NK-92 (cell line): ENCODE results near the gene TNFRSF18.
"Not testable (repeated sequence)": the region's sequence is repeated elsewhere in the genome, so short reads cannot be mapped to it uniquely, and the experiment has no call there.

Source experiments
- DNase-seq: peaks from one replicate; lab custom pipeline; 2025; ENCODE audit not compliant: unreplicated experiment; lab: John Stamatoyannopoulos, UW

Gene TNFRSF18

GRCh38 chr1:1179983-1180861 is 26.2 kb downstream of the TNFRSF18 start:
- no peak for DNase-seq

DNA sequence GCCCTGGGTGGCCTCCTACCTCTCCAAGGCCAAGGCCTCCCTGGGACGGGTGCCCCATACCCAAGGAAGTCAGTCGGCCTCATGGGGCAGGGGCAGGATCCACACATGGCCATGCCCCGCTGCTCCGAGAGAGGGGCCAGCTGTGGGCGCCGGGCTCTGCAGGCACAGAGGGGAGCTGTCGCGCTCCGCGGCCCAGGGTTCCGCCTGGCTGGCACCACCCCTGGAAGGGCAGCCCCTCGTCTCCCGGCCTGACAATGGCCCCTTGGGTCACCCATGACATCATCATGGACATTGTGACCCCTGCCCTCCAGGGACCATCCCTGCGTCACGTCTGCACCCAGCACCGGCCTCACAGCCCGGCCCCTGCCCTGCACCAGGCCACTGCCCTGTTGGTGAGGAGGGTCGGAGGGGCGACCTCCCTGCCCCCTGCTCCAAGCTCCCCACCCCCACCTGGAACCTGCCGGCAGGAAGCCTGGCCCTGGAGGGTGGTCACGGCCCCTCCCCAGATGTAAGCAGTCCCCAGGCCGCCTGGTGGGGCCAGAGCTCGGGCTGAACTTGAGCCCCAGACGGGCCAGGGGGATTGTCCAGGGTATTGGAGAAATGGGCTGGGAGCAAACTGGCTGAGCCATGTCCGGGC is 26.9 kb downstream of the TNFRSF18 start:
- no peak for DNase-seq

DNA sequence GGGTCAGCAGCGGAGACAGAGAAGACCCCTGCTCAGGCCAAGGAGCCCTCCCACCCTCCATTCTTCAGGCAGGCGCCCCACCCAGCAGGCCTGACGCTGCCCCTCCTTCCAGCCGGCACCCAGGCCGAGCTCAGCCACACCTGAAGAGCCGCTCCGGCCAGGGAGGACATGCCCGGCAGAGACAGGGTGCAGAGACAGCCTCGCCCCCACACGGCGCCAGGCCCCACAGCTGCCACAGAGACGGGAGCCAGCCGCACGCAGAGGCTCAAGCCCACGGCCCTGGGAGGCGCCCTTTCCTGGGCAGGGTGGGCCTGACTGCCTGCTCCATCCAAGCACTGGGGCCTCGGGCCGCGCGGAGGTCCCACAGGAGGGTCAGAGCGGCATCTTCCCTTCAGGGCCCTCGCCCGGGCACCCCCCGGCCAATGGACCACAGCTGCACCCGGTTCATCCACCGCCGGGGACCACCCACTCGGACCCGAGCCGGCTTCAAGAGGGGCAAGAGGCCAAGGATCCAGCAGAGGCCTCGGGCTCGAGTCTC is 27.5 kb downstream of the TNFRSF18 start:
- no peak for DNase-seq

DNA sequence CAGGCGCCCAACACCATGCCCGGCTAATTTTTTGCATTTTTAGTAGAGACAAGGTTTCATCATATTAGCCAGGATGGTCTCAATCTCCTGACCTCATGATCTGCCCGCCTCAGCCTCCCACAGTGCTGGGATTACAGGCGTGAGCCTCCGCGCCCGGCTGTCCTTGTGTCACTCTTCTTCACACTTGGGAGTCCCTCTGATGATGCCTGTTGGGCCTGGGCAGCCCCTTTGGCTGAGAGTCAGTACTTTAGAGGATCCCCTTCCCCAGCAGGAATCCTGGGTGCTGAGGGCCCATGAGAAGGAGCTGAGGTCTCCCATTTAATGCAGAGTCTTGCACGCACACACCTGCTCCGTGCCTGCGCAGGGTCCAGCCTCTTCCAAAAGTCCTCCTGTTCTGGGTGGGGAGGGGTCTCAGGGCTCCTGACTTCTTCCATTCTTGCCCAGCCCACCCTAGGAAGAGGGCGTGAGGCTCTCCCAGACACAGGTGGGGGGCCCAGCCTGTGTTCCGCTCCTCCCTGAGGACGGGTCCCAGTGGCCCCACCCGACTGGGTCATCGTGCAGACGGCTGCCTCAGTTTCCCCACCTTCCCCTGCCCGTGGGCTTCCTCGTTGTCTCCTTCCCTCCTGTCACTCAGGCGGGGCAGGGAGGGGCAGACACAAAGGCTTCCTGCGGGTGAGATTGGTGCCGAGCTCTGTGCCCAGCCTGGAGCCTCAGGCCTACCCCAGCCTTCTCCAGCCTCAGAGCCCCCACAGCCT is 28.8 kb downstream of the TNFRSF18 start:
- no peak for DNase-seq

DNA sequence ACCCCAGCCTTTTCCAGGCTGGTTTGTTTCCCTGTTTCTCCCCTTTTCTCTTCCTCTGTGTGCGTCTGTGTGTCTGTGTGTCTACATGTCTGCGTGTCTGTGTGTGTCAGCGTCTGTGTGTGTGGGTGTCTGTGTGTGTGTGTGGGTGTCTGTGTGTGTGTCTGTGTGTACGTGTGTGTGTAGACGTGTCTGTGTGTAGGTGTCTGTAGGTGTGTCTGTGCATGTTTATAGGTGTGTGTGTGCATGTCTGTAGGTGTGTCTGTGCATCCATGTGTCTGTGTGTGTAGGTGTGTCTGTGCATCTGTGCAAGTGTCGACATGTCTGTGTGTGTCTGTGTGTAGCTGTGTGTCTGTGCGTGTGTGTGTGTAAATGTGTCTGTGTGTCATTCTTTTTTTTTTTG is 29.5 kb downstream of the TNFRSF18 start:
- no peak for DNase-seq

GRCh38 chr1:1176063-1176761 is 30.2 kb downstream of the TNFRSF18 start:
- not testable (repeated sequence) for DNase-seq

DNA sequence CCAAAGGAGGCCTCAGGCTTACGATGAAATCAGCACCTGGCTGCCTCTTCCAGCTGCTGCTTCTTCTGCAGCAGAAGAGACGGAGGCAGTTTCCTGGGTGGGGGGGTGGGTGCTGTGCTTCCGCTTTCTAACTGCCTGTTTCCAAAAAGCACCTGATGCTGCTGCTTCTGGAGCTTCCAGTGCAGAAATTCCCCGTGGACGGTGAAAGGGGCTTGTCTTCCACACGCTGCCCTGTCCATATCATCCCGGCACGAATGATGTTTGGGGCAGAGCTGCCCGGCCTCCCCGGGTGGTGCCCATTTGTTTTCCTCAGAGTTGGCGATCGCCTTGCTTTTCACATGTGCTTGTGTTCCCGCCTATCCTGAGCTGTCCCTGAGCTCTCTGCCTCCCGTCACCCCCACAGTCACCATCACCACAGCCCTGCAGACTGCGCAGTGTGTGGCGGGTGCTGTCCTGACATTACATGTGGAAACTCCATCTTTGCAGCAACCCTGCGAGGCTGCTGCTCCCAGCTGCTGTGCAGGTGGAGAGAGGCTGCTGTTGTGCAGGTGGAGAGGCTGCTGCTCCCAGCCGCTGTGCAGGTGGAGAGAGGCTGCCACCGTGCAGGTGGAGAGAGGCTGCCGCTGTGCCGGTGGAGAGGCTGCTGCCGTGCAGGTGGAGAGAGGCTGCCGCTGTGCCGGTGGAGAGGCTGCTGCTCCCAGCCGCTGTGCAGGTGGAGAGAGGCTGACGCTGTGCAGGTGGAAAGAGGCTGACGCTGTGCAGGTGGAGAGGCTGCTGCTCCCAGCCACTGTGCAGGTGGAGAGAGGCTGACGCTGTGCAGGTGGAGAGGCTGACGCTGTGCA is 30.9 kb downstream of the TNFRSF18 start:
- DNase-seq, result no peak

DNA sequence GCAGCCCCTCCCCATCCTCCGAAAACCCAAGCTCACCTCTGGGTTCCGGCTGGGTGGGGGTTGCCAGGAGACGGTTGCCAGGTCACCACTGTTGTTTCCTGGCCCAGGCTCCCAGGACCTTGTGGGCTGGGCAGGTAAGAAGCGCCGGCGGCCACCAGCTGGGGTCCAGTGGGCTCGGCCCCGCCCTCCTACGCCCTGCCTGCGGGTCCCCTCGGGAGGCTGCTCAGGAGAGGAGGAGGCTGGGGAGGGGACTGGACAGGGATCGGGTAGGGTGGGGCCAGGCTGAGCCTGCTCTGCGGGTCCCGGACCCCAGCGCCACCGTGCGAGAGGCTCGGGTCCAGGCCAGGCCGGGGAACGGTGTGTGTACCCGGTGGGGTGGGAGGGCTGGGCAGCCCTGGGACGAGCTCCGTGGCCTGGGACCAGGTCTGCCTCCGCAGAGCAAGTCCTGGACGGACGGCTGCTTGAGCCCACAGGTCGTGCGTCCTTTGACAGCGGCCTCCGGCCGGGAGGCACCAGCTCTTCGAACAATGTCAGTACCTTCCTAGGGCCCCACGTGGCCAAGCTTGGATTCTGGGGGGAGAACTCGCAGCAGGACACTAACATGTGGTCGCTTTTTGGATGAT is 32.5 kb downstream of the TNFRSF18 start, which contains the start of gene TTLL10:
TSS of gene TTLL10 (plus strand) at position 88 of the 623 bp plus-strand sequence. CDS start 5,336 bp downstream, outside the sequence.
- DNase-seq, result no peak

DNA sequence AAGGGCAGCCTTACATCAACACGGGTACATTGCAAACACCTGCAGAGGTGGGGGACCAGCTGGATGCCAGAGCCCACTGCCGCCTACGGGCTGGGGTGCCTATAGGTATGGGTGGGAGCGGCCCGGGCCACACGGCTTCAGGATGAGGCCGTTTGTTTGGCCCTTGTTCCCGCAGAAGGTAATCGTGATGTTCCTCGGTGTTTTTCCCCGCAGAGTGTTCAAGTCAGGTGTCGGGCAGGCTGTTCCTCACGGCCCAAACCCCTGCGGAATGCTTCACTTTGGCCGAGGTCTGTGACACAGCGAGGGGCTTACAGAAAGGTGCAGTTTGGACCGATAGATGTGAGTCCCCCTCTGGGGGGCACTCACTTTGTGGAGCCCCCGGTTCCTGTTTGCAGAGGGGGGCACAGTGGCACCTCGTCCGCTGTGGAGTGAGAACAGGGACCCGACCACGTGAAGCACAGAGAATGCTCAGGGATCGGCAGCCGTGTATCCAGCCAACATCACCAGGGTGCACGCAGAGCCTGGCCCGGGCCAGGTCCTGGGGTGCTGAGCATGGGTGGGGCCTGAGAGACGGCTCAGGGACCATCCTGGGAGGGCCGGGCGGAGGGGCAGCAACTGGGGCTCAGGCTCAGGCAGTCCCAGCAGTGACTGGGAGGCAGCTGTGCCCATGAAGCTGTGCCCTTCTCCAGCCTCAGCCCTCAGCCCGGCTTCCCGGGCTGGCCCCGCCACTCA is 33.2 kb downstream of the TNFRSF18 start:
- no peak for DNase-seq

DNA sequence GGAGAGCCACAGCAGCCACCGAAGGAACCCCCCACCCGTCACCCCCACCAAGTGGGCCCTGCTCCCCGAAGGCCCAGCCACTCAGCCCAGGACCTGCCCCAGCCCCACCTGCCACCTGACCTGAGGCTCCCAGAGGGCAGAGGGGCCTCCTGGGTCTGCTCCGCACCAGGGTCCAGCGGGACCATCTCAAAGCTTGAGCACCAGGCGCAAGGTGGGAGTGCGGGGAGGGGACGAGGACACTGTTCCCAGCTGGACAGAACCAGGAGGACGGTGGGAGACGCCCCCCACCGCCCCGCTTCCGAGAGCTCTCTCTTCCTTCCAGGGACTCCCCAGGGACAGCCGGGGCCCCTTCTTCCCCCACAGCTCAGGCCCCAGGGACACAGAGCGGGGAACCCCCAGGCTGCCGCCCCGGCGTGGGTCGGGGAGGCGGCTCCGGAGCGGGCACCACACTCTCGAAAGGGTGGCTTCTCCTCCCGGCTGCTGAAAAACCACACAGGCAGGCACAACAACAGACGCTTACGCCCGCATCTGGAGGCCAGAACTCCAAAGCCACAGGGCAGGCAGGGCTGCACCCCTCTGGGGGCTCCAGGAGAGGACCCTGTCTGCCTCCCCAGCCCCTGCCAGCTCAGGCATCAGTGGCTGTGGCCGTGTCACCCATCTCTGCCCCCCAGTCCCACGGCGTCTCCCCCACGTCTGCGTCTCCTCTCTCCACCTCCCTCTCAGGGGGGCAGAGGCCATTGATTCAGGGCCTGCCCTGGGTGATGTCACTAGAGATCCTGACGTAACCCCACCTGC is 34.6 kb downstream of the TNFRSF18 start:
- DNase-seq, result no peak

DNA sequence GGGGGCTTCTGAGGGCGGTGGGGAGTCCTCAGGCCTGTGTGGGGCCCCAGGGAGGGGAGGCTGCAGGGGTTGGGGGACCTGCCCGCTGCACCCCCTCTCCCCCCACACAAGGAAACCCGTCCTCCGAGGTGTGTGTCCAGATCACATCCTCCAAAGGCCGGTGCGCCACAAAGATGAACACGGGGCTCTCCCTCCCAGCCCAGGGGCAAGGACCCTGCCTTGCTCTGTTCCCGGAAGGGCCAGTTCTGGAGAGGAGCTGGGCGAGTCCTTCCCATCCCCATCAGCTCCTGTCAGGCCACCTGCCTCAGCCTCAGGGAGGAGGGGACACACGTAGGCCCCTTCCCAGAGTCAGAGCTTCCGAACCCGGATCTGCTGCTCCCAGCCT is 35.2 kb downstream of the TNFRSF18 start:
- no peak for DNase-seq

GRCh38 chr1:1170215-1171091 is 35.9 kb downstream of the TNFRSF18 start:
- DNase-seq, result no peak

DNA sequence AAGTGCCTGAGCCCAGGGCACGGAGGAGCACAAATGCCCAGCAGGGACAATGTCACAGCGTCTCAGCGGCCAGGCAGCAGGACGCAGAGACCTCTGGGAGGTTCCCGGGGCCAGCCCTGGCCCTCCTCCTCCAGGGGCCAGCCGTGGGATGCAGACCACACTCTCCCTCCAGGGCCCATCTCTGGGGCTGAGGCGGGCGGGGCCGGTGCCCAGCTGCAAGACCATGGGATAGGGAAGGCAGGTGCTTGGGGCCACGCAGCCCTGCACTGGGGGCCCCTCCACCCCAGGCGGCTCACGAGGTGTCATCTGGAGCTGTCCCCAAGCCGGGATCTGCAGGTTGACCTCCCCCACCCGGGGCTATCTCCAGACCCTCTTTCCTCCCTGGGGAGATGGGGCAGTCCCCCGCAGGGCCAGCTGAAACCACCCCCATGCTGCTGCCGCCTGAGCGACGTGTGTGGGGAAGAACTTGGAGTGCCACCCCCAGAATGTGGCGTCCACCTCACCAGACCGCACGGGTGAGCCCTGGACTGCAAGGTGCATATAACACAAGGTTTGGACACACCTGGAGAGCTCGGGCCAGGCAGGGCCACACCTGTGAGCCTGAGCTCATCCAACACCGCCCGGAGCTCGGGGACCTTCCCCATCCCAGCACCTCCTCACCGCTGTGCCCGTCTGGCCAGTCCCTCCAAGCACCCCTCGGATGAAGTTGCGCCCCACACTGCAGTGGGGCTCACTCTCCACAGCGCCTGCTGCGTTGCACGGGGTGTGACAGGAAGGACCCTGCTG is 36.8 kb downstream of the TNFRSF18 start:
- no peak for DNase-seq

DNA sequence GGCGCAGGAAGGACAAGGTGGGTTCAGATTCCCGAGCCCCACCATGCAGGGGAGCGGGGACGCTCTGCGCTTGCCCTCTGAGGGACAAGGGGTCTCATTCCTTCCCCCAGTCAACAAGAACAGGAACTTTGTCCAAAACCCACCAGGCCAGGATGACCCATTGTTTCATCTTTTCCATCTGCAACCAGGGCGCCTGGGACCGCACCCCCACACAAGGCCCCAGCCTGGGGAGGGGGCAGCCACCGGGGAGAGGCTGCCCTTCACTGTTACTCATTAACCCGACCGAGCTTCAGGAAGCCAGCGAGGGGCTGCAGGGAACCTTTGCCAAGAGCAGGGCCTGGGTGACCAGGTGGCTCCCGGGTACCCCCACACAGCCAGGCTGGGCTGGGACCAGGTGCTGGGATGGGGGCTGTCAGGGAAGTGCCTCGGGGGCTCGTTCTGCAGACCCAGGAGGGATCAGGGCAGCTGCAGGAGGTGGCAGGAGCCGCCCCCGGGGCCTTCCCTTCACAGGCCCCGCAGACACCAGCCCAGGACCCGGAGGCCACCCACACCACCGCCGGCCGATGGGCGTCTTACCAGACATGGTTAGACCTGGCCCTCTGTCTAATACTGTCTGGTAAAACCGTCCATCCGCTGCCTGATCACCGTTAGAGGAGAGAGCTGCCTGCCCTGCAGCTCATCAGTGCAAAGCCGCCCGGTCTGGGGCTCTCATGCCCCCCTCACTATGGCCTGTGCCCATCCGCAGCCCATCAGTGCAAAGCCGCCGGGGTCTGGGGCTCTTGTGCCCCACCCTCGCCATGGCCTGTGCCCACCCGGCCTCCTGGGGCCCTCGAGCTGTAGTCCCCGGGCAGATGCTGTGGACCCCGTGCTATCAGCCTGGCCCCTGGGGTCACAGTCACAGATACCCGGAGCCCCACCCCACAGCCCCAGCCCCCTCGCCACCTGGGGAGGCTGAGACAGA is 37.7 kb downstream of the TNFRSF18 start:
- DNase-seq, result no peak

DNA sequence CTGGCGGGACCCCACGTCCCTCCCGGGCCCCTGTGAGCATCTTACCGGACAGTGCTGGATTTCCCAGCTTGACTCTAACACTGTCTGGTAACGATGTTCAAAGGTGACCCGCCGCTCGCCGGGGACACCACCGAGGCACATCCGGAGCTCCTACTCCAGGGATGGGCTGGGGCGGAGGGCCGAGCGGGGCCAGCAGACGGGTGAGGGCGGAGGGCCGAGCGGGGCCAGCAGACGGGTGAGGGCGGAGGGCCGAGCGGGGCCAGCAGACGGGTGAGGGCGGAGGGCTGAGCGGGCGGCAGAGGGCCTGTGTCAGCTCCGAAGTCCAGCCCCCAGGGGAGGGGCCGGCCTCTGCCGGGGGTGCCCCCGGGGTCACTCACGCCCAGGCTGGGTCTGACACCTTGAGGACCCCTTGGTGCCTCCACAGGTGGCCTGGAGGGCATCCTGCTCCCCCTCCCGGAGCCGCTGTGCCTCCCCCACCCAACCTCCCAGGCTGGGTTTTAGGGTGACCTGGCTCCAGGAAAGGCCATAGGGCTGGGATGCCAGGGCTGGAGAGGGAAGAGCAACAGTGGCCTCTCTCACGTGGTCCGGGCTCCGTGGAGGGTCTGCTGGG is 38.4 kb downstream of the TNFRSF18 start:
- no peak for DNase-seq
